HL-60 (cell line): ENCODE data around the gene PORCN.

ENCODE experiments used
- GABPA ChIP-seq: IDR thresholded peaks from 2 replicates; pipeline ENCODE4 v1.6.1; 2012; ENCODE audit warnings: low read depth
- POLR2AphosphoS5 ChIP-seq: IDR thresholded peaks from 2 replicates; pipeline ENCODE4 v1.6.1; 2012; ENCODE audit warnings: low read depth
- SPI1 ChIP-seq: IDR thresholded peaks from 2 replicates; pipeline ENCODE4 v1.6.1; 2012; ENCODE audit warnings: low read depth, mild to moderate bottlenecking, borderline replicate concordance
- TF ChIP-seq, protein P1 (sequence below): IDR thresholded peaks from one replicate; pipeline ENCODE4 v1.5.1; 2011; ENCODE audit warnings: low read length, control low read depth, inconsistent platforms; ENCODE audit not compliant: insufficient read depth
- TF ChIP-seq, protein P2 (sequence below): IDR thresholded peaks from 2 replicates; pipeline ENCODE4 v1.6.1; 2012; ENCODE audit warnings: low read depth; ENCODE audit not compliant: insufficient replicate concordance

DNA sequence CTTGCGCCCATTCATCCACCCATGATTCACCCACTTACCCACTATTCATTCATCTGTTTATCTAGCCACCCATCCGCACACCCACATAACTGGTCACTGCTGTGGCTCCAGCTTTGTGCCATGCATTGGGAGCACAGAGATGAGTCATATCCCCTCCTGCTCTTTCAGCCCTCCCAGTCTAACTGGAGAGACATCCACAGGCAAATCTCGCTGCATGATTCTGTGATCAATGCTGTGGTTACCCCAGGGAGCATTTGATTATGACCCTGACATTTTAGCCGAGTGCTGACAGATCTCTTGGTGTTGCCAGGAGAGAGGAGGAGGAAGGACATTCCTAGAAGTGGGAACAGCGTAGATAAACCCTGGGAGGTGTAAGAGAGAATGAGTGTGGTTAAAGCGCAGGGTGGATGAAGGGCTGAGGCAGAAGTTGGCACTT is 10.4 kb upstream of the PORCN start:
- TF ChIP-seq, protein P1, sequence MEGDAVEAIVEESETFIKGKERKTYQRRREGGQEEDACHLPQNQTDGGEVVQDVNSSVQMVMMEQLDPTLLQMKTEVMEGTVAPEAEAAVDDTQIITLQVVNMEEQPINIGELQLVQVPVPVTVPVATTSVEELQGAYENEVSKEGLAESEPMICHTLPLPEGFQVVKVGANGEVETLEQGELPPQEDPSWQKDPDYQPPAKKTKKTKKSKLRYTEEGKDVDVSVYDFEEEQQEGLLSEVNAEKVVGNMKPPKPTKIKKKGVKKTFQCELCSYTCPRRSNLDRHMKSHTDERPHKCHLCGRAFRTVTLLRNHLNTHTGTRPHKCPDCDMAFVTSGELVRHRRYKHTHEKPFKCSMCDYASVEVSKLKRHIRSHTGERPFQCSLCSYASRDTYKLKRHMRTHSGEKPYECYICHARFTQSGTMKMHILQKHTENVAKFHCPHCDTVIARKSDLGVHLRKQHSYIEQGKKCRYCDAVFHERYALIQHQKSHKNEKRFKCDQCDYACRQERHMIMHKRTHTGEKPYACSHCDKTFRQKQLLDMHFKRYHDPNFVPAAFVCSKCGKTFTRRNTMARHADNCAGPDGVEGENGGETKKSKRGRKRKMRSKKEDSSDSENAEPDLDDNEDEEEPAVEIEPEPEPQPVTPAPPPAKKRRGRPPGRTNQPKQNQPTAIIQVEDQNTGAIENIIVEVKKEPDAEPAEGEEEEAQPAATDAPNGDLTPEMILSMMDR, result no peak
- TF ChIP-seq, protein P2, sequence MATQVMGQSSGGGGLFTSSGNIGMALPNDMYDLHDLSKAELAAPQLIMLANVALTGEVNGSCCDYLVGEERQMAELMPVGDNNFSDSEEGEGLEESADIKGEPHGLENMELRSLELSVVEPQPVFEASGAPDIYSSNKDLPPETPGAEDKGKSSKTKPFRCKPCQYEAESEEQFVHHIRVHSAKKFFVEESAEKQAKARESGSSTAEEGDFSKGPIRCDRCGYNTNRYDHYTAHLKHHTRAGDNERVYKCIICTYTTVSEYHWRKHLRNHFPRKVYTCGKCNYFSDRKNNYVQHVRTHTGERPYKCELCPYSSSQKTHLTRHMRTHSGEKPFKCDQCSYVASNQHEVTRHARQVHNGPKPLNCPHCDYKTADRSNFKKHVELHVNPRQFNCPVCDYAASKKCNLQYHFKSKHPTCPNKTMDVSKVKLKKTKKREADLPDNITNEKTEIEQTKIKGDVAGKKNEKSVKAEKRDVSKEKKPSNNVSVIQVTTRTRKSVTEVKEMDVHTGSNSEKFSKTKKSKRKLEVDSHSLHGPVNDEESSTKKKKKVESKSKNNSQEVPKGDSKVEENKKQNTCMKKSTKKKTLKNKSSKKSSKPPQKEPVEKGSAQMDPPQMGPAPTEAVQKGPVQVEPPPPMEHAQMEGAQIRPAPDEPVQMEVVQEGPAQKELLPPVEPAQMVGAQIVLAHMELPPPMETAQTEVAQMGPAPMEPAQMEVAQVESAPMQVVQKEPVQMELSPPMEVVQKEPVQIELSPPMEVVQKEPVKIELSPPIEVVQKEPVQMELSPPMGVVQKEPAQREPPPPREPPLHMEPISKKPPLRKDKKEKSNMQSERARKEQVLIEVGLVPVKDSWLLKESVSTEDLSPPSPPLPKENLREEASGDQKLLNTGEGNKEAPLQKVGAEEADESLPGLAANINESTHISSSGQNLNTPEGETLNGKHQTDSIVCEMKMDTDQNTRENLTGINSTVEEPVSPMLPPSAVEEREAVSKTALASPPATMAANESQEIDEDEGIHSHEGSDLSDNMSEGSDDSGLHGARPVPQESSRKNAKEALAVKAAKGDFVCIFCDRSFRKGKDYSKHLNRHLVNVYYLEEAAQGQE, result no peak
- TF ChIP-seq POLR2AphosphoS5 (no peak), GABPA (no peak), SPI1 (no peak)
